Trophoblast cell (in vitro differentiated cells and primary cell): ENCODE results near the gene MGRN1.

Experiments used
- DNase-seq, 2 donors: peaks; one replicate each; pipeline ENCODE4 v3.0.0-alpha.2; 2016
- H2AFZ ChIP-seq: 2 replicates; pipeline ENCODE4 v1.6.1; 2013; ENCODE audit warnings: low read length, moderate library complexity, mild to moderate bottlenecking; ENCODE audit not compliant: insufficient read depth, poor library complexity
- H2AK5ac ChIP-seq: 2 replicates; pipeline ENCODE4 v1.6.1; 2013; ENCODE audit warnings: mild to moderate bottlenecking, low read length
- H2BK120ac ChIP-seq: 2 replicates; pipeline ENCODE4 v1.6.1; 2013; ENCODE audit warnings: low read length, mild to moderate bottlenecking, moderate library complexity; ENCODE audit not compliant: insufficient read depth, poor library complexity
- H2BK12ac ChIP-seq: 2 replicates; pipeline ENCODE4 v1.6.1; 2013; ENCODE audit warnings: mild to moderate bottlenecking, low read length, moderate library complexity
- H2BK5ac ChIP-seq: 2 replicates; pipeline ENCODE4 v1.6.1; 2013; ENCODE audit warnings: low read length, low read depth, moderate library complexity, mild to moderate bottlenecking; ENCODE audit not compliant: poor library complexity
- H3K14ac ChIP-seq: 2 replicates; pipeline ENCODE4 v1.6.1; 2013; ENCODE audit warnings: mild to moderate bottlenecking, low read length
- H3K18ac ChIP-seq: 2 replicates; pipeline ENCODE4 v1.6.1; 2013; ENCODE audit warnings: mild to moderate bottlenecking, low read length
- H3K23ac ChIP-seq: 2 replicates; pipeline ENCODE4 v1.6.1; 2013; ENCODE audit warnings: low read length
- H3K27ac ChIP-seq: 2 replicates; pipeline ENCODE4 v1.5.1; 2013; ENCODE audit warnings: low read depth, mild to moderate bottlenecking, inconsistent platforms, low read length, moderate library complexity
- H3K27me3 ChIP-seq: 2 replicates; pipeline ENCODE4 v1.6.1; 2013; ENCODE audit warnings: inconsistent platforms, mild to moderate bottlenecking, low read length, moderate library complexity; ENCODE audit not compliant: insufficient read depth
- H3K36me3 ChIP-seq, 2 experiments: 1 replicate in 1 of 2; 2 replicates in 1 of 2; pipeline ENCODE4 v1.6.1; 2013; ENCODE audit warnings: low read length in 2 of 2, mild to moderate bottlenecking in 2 of 2, moderate library complexity in 1 of 2; ENCODE audit not compliant: insufficient read depth in 2 of 2, control insufficient read depth in 1 of 2
- H3K4ac ChIP-seq: 2 replicates; pipeline ENCODE4 v1.6.1; 2013; ENCODE audit warnings: low read depth, mild to moderate bottlenecking, low read length, moderate library complexity
- H3K4me1 ChIP-seq, 2 experiments: 1 replicate in 1 of 2; 2 replicates in 1 of 2; pipeline ENCODE4 v1.6.1; 2013; ENCODE audit warnings: low read length in 2 of 2, mild to moderate bottlenecking in 2 of 2, moderate library complexity in 1 of 2; ENCODE audit not compliant: insufficient read depth in 2 of 2, control insufficient read depth in 1 of 2
- H3K4me2 ChIP-seq: 2 replicates; pipeline ENCODE4 v1.6.1; 2013; ENCODE audit warnings: inconsistent platforms, mild to moderate bottlenecking, low read length, moderate library complexity
- H3K4me3 ChIP-seq: 2 replicates; pipeline ENCODE4 v1.5.1; 2013; ENCODE audit warnings: mild to moderate bottlenecking, low read depth, low read length, inconsistent platforms
- H3K79me1 ChIP-seq: one replicate; pipeline ENCODE4 v1.6.1; 2013; ENCODE audit warnings: low read length
- H3K79me2 ChIP-seq: 2 replicates; pipeline ENCODE4 v1.6.1; 2013; ENCODE audit warnings: low read length, mild to moderate bottlenecking; ENCODE audit not compliant: control insufficient read depth, insufficient read depth, poor library complexity
- H3K9ac ChIP-seq: 2 replicates; pipeline ENCODE4 v1.6.1; 2013; ENCODE audit warnings: mild to moderate bottlenecking, low read length
- H3K9me3 ChIP-seq: 2 replicates; pipeline ENCODE4 v1.6.1; 2013; ENCODE audit warnings: low read depth, mild to moderate bottlenecking, control low read depth, inconsistent platforms, low read length; ENCODE audit not compliant: insufficient read depth
- H4K12ac ChIP-seq: 2 replicates; pipeline ENCODE4 v1.6.1; 2013; ENCODE audit warnings: low read depth, mild to moderate bottlenecking, low read length, moderate library complexity
- H4K8ac ChIP-seq: 2 replicates; pipeline ENCODE4 v1.6.1; 2013; ENCODE audit warnings: low read depth, mild to moderate bottlenecking, low read length, moderate library complexity
- H4K91ac ChIP-seq: one replicate; pipeline ENCODE4 v1.6.1; 2013; ENCODE audit warnings: low read depth, mild to moderate bottlenecking, low read length, moderate library complexity
- WGBS: extraction: QIAGEN DNeasy Blood & Tissue Kit; methylation state at CpG from one replicate; pipeline ENCODE4 v1.1.7; 2013; ENCODE audit warnings: missing lambda C conversion rate; ENCODE audit not compliant: insufficient read length, insufficient coverage; ENCODE audit errors: extremely low coverage; 5-methylcytosine and 5-hydroxymethylcytosine counted together

The MGRN1 gene

GRCh38 chr16:4588961-4589360 lies 35.7 kb upstream of the MGRN1 start:
- Histone ChIP-seq H2BK120ac (no peak overlapping the region), H3K4me2 (no peak overlapping the region), H3K36me3 (no peaks in the 10 kb centered on the region), H3K9ac (no peak overlapping the region), H3K27me3 (peaks cover 2% of the 10 kb centered on the region), H3K4me1 (no peaks in the 10 kb centered on the region), H2BK12ac (no peak overlapping the region), H3K9me3 (peaks cover 3% of the 10 kb centered on the region), H3K4me3 (no peak overlapping the region), H3K14ac (no peak overlapping the region), H3K4ac (no peak overlapping the region), H3K18ac (no peak overlapping the region), H3K27ac (no peak overlapping the region), H4K8ac (no peak overlapping the region), H2AFZ (no peak overlapping the region), H3K79me2 (no peaks in the 10 kb centered on the region), H3K23ac (no peak overlapping the region), H3K79me1 (no peaks in the 10 kb centered on the region), H4K91ac (no peak overlapping the region), H4K12ac (no peak overlapping the region), H2BK5ac (no peak overlapping the region), H2AK5ac (no peak overlapping the region)
- WGBS: no CpG with 5 or more reads among the region's 6 CpGs
- DNase-seq: no peak

GRCh38 chr16:4591191-4591590 lies 33.4 kb upstream of the MGRN1 start:
- no peak overlapping the region for H2AFZ ChIP-seq
- H3K9me3 ChIP-seq: peaks cover 6% of the 10 kb centered on the region
- H3K4ac ChIP-seq: no peak overlapping the region
- no peak overlapping the region for H4K12ac ChIP-seq
- no peak overlapping the region for H3K9ac ChIP-seq
- H2AK5ac ChIP-seq: no peak overlapping the region
- H3K14ac ChIP-seq: no peak overlapping the region
- no peak overlapping the region for H2BK120ac ChIP-seq
- H3K79me2 ChIP-seq: no peaks in the 10 kb centered on the region
- no peak overlapping the region for H3K18ac ChIP-seq
- no peak overlapping the region for H3K4me3 ChIP-seq
- H3K23ac ChIP-seq: no peak overlapping the region
- no peak overlapping the region for H3K27ac ChIP-seq
- H3K4me2 ChIP-seq: no peak overlapping the region
- H4K8ac ChIP-seq: no peak overlapping the region
- H3K27me3 ChIP-seq: peaks cover 2% of the 10 kb centered on the region
- DNase-seq: no peak
- no peak overlapping the region for H2BK5ac ChIP-seq
- H2BK12ac ChIP-seq: no peak overlapping the region
- no peaks in the 10 kb centered on the region for H3K36me3 ChIP-seq
- H3K79me1 ChIP-seq: no peaks in the 10 kb centered on the region
- no peak overlapping the region for H4K91ac ChIP-seq
- no peaks in the 10 kb centered on the region for H3K4me1 ChIP-seq
- no CpG with 5 or more reads among the region's 6 CpGs for WGBS

- H3K4me2 ChIP-seq: no peak overlapping the region
- no peak for DNase-seq
- no peak overlapping the region for H3K18ac ChIP-seq
- H4K91ac ChIP-seq: no peak overlapping the region
- H3K36me3 ChIP-seq: no peaks in the 10 kb centered on the region
- H2BK12ac ChIP-seq: no peak overlapping the region
- H2AK5ac ChIP-seq: no peak overlapping the region
- H3K4me3 ChIP-seq: no peak overlapping the region
- no peak overlapping the region for H2AFZ ChIP-seq
- H3K27me3 ChIP-seq: no peaks in the 10 kb centered on the region
- H3K4ac ChIP-seq: no peak overlapping the region
- no peak overlapping the region for H3K9ac ChIP-seq
- H4K12ac ChIP-seq: no peak overlapping the region
- H3K23ac ChIP-seq: no peak overlapping the region
- H3K79me1 ChIP-seq: no peaks in the 10 kb centered on the region
- no peak overlapping the region for H3K27ac ChIP-seq
- H3K9me3 ChIP-seq: peaks cover 6% of the 10 kb centered on the region
- H3K4me1 ChIP-seq: no peaks in the 10 kb centered on the region
- no peak overlapping the region for H4K8ac ChIP-seq
- no peaks in the 10 kb centered on the region for H3K79me2 ChIP-seq
- no peak overlapping the region for H3K14ac ChIP-seq
- H2BK5ac ChIP-seq: no peak overlapping the region
- WGBS: no CpG with 5 or more reads among the region's 17 CpGs
- no peak overlapping the region for H2BK120ac ChIP-seq
Measured at GRCh38 chr16:4591706-4592470, 32.7 kb upstream of the MGRN1 start.

DNA sequence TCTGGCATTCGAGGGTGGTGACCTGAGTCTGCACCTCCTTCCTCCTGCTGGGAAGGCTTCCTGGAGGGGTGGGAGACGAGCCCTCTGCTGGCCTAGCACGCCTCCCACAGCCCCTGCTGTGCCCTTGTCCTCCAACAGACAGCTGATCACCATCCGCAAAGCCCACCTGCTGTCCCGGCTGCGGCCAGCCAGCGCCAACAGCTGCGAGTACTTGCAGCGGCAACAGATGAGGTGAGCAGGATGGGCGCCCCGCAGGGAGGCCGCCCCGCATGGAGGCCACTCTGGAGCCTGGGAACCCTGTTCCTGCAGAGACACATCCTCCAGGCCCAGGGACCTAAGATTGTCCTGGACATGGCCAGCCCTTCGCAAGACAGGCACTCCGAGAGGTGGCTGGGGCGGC lies 31.5 kb upstream of the MGRN1 start:
- no peaks in the 10 kb centered on the region for H3K4me1 ChIP-seq
- no peaks in the 10 kb centered on the region for H3K27me3 ChIP-seq
- H3K18ac ChIP-seq: no peak overlapping the region
- no peak overlapping the region for H3K14ac ChIP-seq
- H2BK5ac ChIP-seq: no peak overlapping the region
- no peaks in the 10 kb centered on the region for H3K36me3 ChIP-seq
- H4K8ac ChIP-seq: no peak overlapping the region
- no peak overlapping the region for H2AK5ac ChIP-seq
- no CpG with 5 or more reads among the region's 16 CpGs for WGBS
- H3K23ac ChIP-seq: no peak overlapping the region
- H4K12ac ChIP-seq: no peak overlapping the region
- no peak overlapping the region for H2BK120ac ChIP-seq
- peaks cover 4% of the 10 kb centered on the region for H3K9me3 ChIP-seq
- H3K4me2 ChIP-seq: no peak overlapping the region
- no peak overlapping the region for H4K91ac ChIP-seq
- no peak overlapping the region for H3K27ac ChIP-seq
- H3K4me3 ChIP-seq: no peak overlapping the region
- DNase-seq: no peak
- no peak overlapping the region for H3K9ac ChIP-seq
- no peak overlapping the region for H3K4ac ChIP-seq
- no peak overlapping the region for H2AFZ ChIP-seq
- no peak overlapping the region for H2BK12ac ChIP-seq
- no peaks in the 10 kb centered on the region for H3K79me1 ChIP-seq
- H3K79me2 ChIP-seq: no peaks in the 10 kb centered on the region
